K562 (cell line): ENCODE measurements around the gene MTMR3. TPM values are rescaled to one million over a fixed set of nuclear protein-coding genes. Genes with fewer than 3 reads are reported as not detected.

Source experiments
- ATAC-seq: fragments of 200-7000 bp; cut with Tn5 transposase; 3 replicates; pipeline ENCODE4 v1.9.1; 2020; ENCODE audit warnings: moderate library complexity
- BruUV-seq: library from RNA; stranded (reverse); fragments of 400-500 nt; replicated peaks from 2 replicates; lab custom pipeline; 2021; lab: Mats Ljungman, UMichigan
- CTCF ChIA-PET: fragments of 300-600 bp; formaldehyde crosslinking; extraction: SDS; loops from one replicate; lab custom pipeline; 2021; ENCODE audit warnings: low intra/inter-chr PET ratio; lab: Yijun Ruan, JAX
- POLR2A ChIA-PET: fragments of 300-600, 350-650 bp; sonication (Branson Sonifier 250); formaldehyde crosslinking; extraction: SDS; loops from one replicate; lab custom pipeline; 2021; ENCODE audit warnings: antibody characterized with exemption, inconsistent platforms; lab: Yijun Ruan, JAX
- DNase-seq, 4 experiments: peaks; one replicate each; pipeline versions ENCODE4 v3.0.0 to v3.0.0-alpha.2; 2011 to 2018; ENCODE audit warnings: low spot score in 3 of 4, mixed read lengths in 3 of 4; ENCODE audit errors: extremely low read depth in 1 of 4
- FAIRE-seq: peaks from 2 replicates; lab custom pipeline; 2011; peaks lifted over from hg19 to GRCh38; lab: Jason Lieb, UNC
- H2AFZ ChIP-seq: 2 replicates; pipeline ENCODE4 v1.6.0; 2011; ENCODE audit warnings: low read depth, low read length, control low read depth, inconsistent platforms
- H3K27ac ChIP-seq: fragments of 200-600 bp; 3 replicates; pipeline ENCODE4 v1.8.0; 2011; ENCODE audit warnings: low read depth, mild to moderate bottlenecking, control low read depth, inconsistent platforms, low read length, moderate library complexity, mixed read lengths; ENCODE audit errors: extremely low read depth
- H3K27me3 ChIP-seq, 2 experiments: fragments of 300-600 bp in 1 of 2; 2 replicates in 1 of 2; 3 replicates in 1 of 2; pipeline versions ENCODE4 v1.6.0 to v1.8.0; 2011; ENCODE audit warnings: inconsistent platforms in 2 of 2, low read length in 2 of 2, mild to moderate bottlenecking in 1 of 2, mixed read lengths in 1 of 2, moderate library complexity in 1 of 2; ENCODE audit not compliant: control insufficient read depth in 2 of 2, insufficient read depth in 2 of 2
- H3K36me3 ChIP-seq: fragments of 300-600 bp; 3 replicates; pipeline ENCODE4 v1.8.0; 2011; ENCODE audit warnings: mild to moderate bottlenecking, low read length, inconsistent platforms; ENCODE audit not compliant: control insufficient read depth, insufficient read depth
- H3K4me1 ChIP-seq, 2 experiments: fragments of 200-600 bp in 1 of 2; replicated peaks in 1 of 2; 2 replicates in 1 of 2; 3 replicates in 1 of 2; pipeline versions ENCODE4 v1.5.1 to v1.8.0; 2011; ENCODE audit warnings: inconsistent platforms in 2 of 2, low read length in 2 of 2, mild to moderate bottlenecking in 1 of 2, mixed read lengths in 1 of 2, moderate library complexity in 1 of 2; ENCODE audit not compliant: control insufficient read depth in 2 of 2, insufficient read depth in 2 of 2
- H3K4me2 ChIP-seq: 2 replicates; pipeline ENCODE4 v1.6.1; 2011; ENCODE audit warnings: low read length, control low read depth, inconsistent platforms, mixed read lengths; ENCODE audit not compliant: insufficient read depth
- H3K4me3 ChIP-seq: fragments of 200-600 bp; sonication (generic), shearing (Covaris generic); 2 replicates; pipeline ENCODE4 v1.5.1; 2016; ENCODE audit warnings: control low read depth, inconsistent platforms
- H3K79me2 ChIP-seq: fragments of 200-600 bp; 3 replicates; pipeline ENCODE4 v1.8.0; 2011; ENCODE audit warnings: low read length, inconsistent platforms; ENCODE audit not compliant: control insufficient read depth, insufficient read depth
- H3K9ac ChIP-seq, 2 experiments: 2 replicates each; pipeline versions ENCODE4 v1.6.0 to v1.6.1; 2011; ENCODE audit warnings: low read depth in 2 of 2, low read length in 2 of 2, control low read depth in 1 of 2, inconsistent platforms in 1 of 2, mild to moderate bottlenecking in 1 of 2, mixed read lengths in 1 of 2; ENCODE audit not compliant: insufficient read depth in 1 of 2
- H3K9me1 ChIP-seq: one replicate; pipeline ENCODE4 v1.6.0; 2011; ENCODE audit warnings: inconsistent platforms, mild to moderate bottlenecking, low read length, moderate library complexity; ENCODE audit not compliant: control insufficient read depth, insufficient read depth
- H3K9me3 ChIP-seq: replicated peaks from 2 replicates; pipeline ENCODE4 v1.5.1; 2011; ENCODE audit warnings: low read depth, low read length, inconsistent platforms; ENCODE audit not compliant: control insufficient read depth, insufficient read depth
- H4K20me1 ChIP-seq: replicated peaks from 2 replicates; pipeline ENCODE4 v1.6.1; 2011; ENCODE audit warnings: low read length, inconsistent platforms, mixed read lengths; ENCODE audit not compliant: control insufficient read depth, insufficient read depth
- CBX5 ChIP-seq: IDR thresholded peaks from 2 replicates; pipeline ENCODE4 v1.6.1; 2014; ENCODE audit warnings: low read depth, borderline replicate concordance
- CHCHD3 ChIP-seq: fragments of 250-450 bp; sonication (Bioruptor Pico); IDR thresholded peaks from 2 replicates; pipeline ENCODE4 v2.1.2; 2022; ENCODE audit warnings: mild to moderate bottlenecking
- KAT2B ChIP-seq: IDR thresholded peaks from one replicate; pipeline ENCODE4 v1.6.1; 2012; ENCODE audit warnings: low read depth, mild to moderate bottlenecking, control low read depth, inconsistent platforms, low read length, moderate library complexity
- WGBS: fragments of 100-300 bp; shearing (Covaris generic); methylation state at CpG from one replicate; pipeline ENCODE4 v1.1.6; 2016; ENCODE audit warnings: low coverage, mixed read lengths; ENCODE audit not compliant: insufficient coverage; ENCODE audit errors: missing lambda C conversion rate; 5-methylcytosine and 5-hydroxymethylcytosine counted together
- in situ Hi-C: fragments of 300-500 bp; cut with MboI; formaldehyde crosslinking; loops from 4 replicates; pipeline ENCODE4 v1.15.0; 2018; ENCODE audit warnings: inconsistent platforms, mixed read lengths
- intact Hi-C: fragments of 100-400 bp; cut with micrococcal nuclease; formaldehyde crosslinking; loops from 2 replicates; pipeline ENCODE4 v1.14.2; 2022
- polyA plus RNA-seq, 8 experiments: library from polyadenylated mRNA; depleted of rRNA in 4 of 8; stranded (reverse) in 5 of 8; unstranded in 3 of 8; fragments of >200 nt; fragmentation: Nextera tagmentation in 2 of 8; fragmentation: Illumina TruSeq in 1 of 8; extraction: Ambion mirVana in 2 of 8; extraction: Trizol in 1 of 8; gene quantifications; 2 replicates each; pipeline versions ENCODE4 v1.2.1 to v1.2.3, GENCODE V29; 2011 to 2014; ENCODE audit warnings: inconsistent platforms in 1 of 8, missing spikeins in 1 of 8
- total RNA-seq, 7 experiments: library from RNA; depleted of rRNA in 6 of 7; stranded (reverse); fragments of >200 nt in 6 of 7; fragmentation: Illumina TruSeq in 2 of 7; extraction: Trizol in 2 of 7; gene quantifications; 2 replicates each; pipeline versions ENCODE4 v1.2.1 to v1.2.3, GENCODE V29; 2011 to 2021; ENCODE audit warnings: low replicate concordance in 1 of 7
- TF ChIP-seq, protein P1 (sequence below), 3 experiments: IDR thresholded peaks in 2 of 3; conservative IDR thresholded peaks in 1 of 3; 2 replicates each; pipeline ENCODE4 v1.5.1; 2011 to 2012; ENCODE audit warnings: low read length in 3 of 3, mild to moderate bottlenecking in 3 of 3, control low read depth in 2 of 3, improper control_type of control experiment in 1 of 3, inconsistent platforms in 1 of 3, low read depth in 1 of 3, mixed read lengths in 1 of 3, moderate library complexity in 1 of 3; ENCODE audit not compliant: insufficient read depth in 2 of 3

The MTMR3 gene
- total and polyA plus RNA-seq, 9 of the 15 experiments (the other 6 are each of a cell fraction or from before 2014, with no cell fraction given), result 1.6 to 13.7 (median 7.9) TPM

DNA sequence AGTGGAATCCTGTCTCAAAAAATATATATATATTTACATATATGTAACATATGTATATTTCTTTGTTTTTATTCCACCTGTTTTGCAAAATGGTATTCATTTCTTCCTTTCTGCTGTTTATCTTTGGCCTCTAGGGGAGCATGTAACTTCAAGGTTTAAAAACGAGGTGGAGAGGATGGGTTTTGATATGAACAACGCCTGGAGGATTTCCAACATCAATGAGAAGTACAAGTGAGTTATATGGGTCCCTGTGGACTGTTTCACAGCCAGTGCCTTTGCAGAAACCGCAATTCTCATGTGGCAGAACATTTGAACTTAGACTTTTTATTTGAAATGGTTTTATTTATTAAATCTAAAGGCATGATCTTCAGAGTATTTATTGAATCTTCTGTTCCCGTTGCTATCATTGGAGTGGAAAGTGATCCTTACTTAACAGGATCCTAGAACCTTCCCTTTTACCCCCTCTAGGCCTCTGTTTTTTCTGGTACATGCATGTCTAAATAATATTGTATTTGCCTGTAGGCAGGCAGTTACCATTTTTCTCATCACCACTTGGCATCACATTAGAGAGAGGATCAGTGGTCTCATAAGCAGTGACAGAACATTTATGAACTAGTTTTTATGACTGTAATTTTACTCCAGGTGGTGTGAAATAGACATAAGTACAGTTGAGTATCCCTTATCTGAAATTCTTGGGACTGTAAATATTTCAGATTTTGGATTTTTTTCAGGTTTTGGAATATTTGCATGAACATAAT is 115.8 kb downstream of the MTMR3 start:
- ChIA-PET CTCF (no interaction called here), POLR2A (interaction anchor here (1.0 kb wide), 1 partner anchor 9 kb away, joined by 3 read pairs; no protein-coding TSS in a partner anchor)
- Histone ChIP-seq H3K4me1 (peaks cover 0 to 16% of the 10 kb centered on the region in 2 experiments; a peak in 3 of 5 replicates), H4K20me1 (no peaks in the 10 kb centered on the region), H2AFZ (no peak overlapping the region), H3K27me3 (no peaks in the 10 kb centered on the region), H3K9me3 (no peaks in the 10 kb centered on the region), H3K9ac (no peak overlapping the region), H3K4me3 (no peak overlapping the region), H3K27ac (no peak overlapping the region), H3K36me3 (peaks cover 16% of the 10 kb centered on the region; the same call in 2 of the 3 replicates), H3K79me2 (no peaks in the 10 kb centered on the region), H3K9me1 (no peaks in the 10 kb centered on the region), H3K4me2 (no peak overlapping the region)
- WGBS, result 33% methylated on average over 4 of the region's 4 CpGs
- DNase-seq, result peak in 3 of 4 experiments; percentile 16 to 24 (median 23)
- no TSS peak for BruUV-seq
- in situ Hi-C loops, result no loop called here
- peak; percentile 75 for FAIRE-seq
- TF ChIP-seq CHCHD3 (CRISPR knock-in tag) (no peak), CBX5 (no peak), KAT2B (no peak)
- TF ChIP-seq, protein P1, sequence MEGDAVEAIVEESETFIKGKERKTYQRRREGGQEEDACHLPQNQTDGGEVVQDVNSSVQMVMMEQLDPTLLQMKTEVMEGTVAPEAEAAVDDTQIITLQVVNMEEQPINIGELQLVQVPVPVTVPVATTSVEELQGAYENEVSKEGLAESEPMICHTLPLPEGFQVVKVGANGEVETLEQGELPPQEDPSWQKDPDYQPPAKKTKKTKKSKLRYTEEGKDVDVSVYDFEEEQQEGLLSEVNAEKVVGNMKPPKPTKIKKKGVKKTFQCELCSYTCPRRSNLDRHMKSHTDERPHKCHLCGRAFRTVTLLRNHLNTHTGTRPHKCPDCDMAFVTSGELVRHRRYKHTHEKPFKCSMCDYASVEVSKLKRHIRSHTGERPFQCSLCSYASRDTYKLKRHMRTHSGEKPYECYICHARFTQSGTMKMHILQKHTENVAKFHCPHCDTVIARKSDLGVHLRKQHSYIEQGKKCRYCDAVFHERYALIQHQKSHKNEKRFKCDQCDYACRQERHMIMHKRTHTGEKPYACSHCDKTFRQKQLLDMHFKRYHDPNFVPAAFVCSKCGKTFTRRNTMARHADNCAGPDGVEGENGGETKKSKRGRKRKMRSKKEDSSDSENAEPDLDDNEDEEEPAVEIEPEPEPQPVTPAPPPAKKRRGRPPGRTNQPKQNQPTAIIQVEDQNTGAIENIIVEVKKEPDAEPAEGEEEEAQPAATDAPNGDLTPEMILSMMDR (IDR thresholded peaks at IDR 0.05 in 2 of 3, conservative IDR thresholded peaks at IDR 0.05 in 1 of 3; ENCODE audit: insufficient read depth in 2 of 3, low read depth in 1 of 3, low read length in 3 of 3), result peak; percentile 30 to 47 (median 45); a peak in 4 of 6 replicates
- peak; percentile 29; the same call in 1 of the 3 replicates for ATAC-seq
- intact Hi-C loops, result no loop called here
